ENCODE results near the gene PLCD4. TPM values are rescaled to one million over a fixed set of nuclear protein-coding genes. Genes with fewer than 3 reads are reported as not detected.

The PLCD4 gene
- total and polyA plus RNA-seq, 2 donors from 2014 or later, result 11.0 to 30.4 TPM

DNA sequence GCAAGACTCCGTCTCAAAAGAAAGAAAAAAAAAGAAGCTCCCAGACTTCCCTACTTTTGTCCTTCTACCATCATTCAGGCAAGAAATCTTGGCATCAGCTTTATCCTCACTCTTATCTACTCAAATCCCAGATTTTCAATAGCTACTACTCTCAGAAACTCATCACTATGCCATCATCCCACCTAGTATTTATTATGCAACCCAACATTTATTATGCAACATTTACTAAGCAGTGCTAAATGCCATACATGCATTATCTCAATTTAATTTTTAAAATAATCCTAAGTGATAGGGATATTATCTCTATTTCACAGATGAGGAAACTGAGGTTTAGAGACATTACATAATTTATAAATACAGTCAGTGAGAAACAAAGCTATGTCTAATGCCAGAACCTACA, 43.6 kb upstream of the PLCD4 start:
- peaks cover 0 to 4% (median under 1%) of the 10 kb centered on the region in 3 donors for H3K36me3 ChIP-seq (ENCODE audit: control insufficient read depth in 2 of 3, insufficient read depth in 3 of 3, low read length in 3 of 3)
- intact Hi-C loops (cut with DNase I), result no loop called here
- no peak overlapping the region for H3K4me3 ChIP-seq (ENCODE audit: low read length in 3 of 3)

DNA sequence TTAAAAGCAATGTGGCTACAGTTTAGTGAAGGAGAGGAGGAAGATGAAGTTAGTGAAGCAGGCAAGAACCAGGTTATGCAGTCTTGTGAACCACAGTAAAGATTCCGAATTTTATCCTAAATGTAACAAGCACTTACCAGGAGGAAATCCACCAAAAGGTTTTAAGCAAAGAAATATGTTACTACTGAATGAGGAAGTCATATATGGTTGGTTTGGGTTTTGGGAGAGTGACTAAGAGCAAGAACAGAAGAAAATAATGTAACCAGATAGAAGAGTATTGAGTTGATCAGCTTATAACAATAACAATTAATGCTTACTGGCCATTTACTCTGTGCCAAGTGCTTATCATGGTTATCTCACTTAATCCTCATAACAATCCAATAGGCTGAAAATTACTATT, 41.4 kb upstream of the PLCD4 start:
- DNase-seq (no peak), FAIRE-seq (no peak)
- H3K9me3 ChIP-seq (ENCODE audit: control insufficient read depth in 2 of 3, insufficient read depth in 1 of 3, low read length in 3 of 3), result no peaks in the 10 kb centered on the region
- peaks cover 7 to 20% (median 14%) of the 10 kb centered on the region in 3 donors for H3K4me1 ChIP-seq (ENCODE audit: control insufficient read depth in 2 of 3, insufficient read depth in 2 of 3, low read depth in 1 of 3, low read length in 3 of 3)
- H3K36me3 ChIP-seq (ENCODE audit: control insufficient read depth in 2 of 3, insufficient read depth in 3 of 3, low read length in 3 of 3), result no peaks in the 10 kb centered on the region
- H3K9ac ChIP-seq (ENCODE audit: low read length in 3 of 3), result no peak overlapping the region
- intact Hi-C loops (cut with DNase I), result no loop called here
- H3K27me3 ChIP-seq (ENCODE audit: control insufficient read depth, insufficient read depth, low read length), result no peaks in the 10 kb centered on the region
- no peak overlapping the region for H3K4me3 ChIP-seq (ENCODE audit: low read length in 3 of 3)
- H3K27ac ChIP-seq (ENCODE audit: low read depth in 2 of 2, low read length in 2 of 2), result no peak overlapping the region
- TF ChIP-seq, protein P1, sequence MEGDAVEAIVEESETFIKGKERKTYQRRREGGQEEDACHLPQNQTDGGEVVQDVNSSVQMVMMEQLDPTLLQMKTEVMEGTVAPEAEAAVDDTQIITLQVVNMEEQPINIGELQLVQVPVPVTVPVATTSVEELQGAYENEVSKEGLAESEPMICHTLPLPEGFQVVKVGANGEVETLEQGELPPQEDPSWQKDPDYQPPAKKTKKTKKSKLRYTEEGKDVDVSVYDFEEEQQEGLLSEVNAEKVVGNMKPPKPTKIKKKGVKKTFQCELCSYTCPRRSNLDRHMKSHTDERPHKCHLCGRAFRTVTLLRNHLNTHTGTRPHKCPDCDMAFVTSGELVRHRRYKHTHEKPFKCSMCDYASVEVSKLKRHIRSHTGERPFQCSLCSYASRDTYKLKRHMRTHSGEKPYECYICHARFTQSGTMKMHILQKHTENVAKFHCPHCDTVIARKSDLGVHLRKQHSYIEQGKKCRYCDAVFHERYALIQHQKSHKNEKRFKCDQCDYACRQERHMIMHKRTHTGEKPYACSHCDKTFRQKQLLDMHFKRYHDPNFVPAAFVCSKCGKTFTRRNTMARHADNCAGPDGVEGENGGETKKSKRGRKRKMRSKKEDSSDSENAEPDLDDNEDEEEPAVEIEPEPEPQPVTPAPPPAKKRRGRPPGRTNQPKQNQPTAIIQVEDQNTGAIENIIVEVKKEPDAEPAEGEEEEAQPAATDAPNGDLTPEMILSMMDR (IDR thresholded peaks at IDR 0.05; ENCODE audit: borderline replicate concordance, extremely low read depth, insufficient read depth), result no peak

More for the DNA sequence above, 43.6 kb upstream of the PLCD4 start:
- no peak for FAIRE-seq
- Histone ChIP-seq H3K9ac (ENCODE audit: low read length in 3 of 3) (no peak overlapping the region), H3K27ac (ENCODE audit: low read depth in 2 of 2, low read length in 2 of 2) (no peak overlapping the region), H3K27me3 (ENCODE audit: control insufficient read depth, insufficient read depth, low read length) (no peaks in the 10 kb centered on the region), H3K9me3 (ENCODE audit: control insufficient read depth in 2 of 3, insufficient read depth in 1 of 3, low read length in 3 of 3) (no peaks in the 10 kb centered on the region), H3K4me1 (ENCODE audit: control insufficient read depth in 2 of 3, insufficient read depth in 2 of 3, low read depth in 1 of 3, low read length in 3 of 3) (peaks cover 0 to 2% (median 0%) of the 10 kb centered on the region in 3 donors)
- TF ChIP-seq, protein P1 (IDR thresholded peaks at IDR 0.05; ENCODE audit: borderline replicate concordance, extremely low read depth, insufficient read depth), result no peak
- DNase-seq, result no peak

DNA sequence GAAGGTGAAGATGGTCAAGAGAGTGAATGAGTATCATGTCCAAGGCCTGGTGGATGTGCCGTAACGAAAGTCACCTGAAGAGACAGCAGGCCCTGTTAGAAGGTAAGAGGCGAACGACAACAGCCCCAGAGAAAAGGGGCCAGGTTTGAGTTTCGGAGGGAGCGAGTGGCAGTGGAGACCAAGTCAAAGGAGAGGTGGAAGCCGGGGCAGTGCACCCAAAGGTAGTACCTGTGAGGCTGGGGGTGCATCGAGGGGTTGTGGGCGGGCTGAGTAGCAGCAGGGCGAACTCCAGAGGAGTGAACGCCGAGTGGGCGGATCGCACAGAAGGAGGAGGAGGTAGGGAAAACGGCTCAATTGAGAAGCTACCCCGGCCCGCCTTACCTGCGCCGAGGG, 39.9 kb upstream of the PLCD4 start:
- Histone ChIP-seq H3K4me3 (ENCODE audit: low read length in 3 of 3) (peak overlapping the region; percentile 79 to 82 (median 80)), H3K36me3 (ENCODE audit: control insufficient read depth in 2 of 3, insufficient read depth in 3 of 3, low read length in 3 of 3) (peaks cover 0 to 3% (median 0%) of the 10 kb centered on the region in 3 donors), H3K9me3 (ENCODE audit: control insufficient read depth in 2 of 3, insufficient read depth in 1 of 3, low read length in 3 of 3) (no peaks in the 10 kb centered on the region), H3K27me3 (ENCODE audit: control insufficient read depth, insufficient read depth, low read length) (no peaks in the 10 kb centered on the region), H3K4me1 (ENCODE audit: control insufficient read depth in 2 of 3, insufficient read depth in 2 of 3, low read depth in 1 of 3, low read length in 3 of 3) (peaks cover 7 to 20% (median 14%) of the 10 kb centered on the region in 3 donors), H3K27ac (ENCODE audit: low read depth in 2 of 2, low read length in 2 of 2) (peak overlapping the region; percentile 93 to 95), H3K9ac (ENCODE audit: low read length in 3 of 3) (peak overlapping the region; percentile 48 to 86 (median 60))
- DNase-seq, result no peak
- intact Hi-C loops (cut with DNase I), result no loop called here
- TF ChIP-seq, protein P1 (IDR thresholded peaks at IDR 0.05; ENCODE audit: borderline replicate concordance, extremely low read depth, insufficient read depth), result no peak
- FAIRE-seq, result no peak
